NCI-H524 (cell line): ENCODE data around the gene NTN1.

Experiments
- DNase-seq, 2 experiments: peaks; one replicate each; lab custom pipeline; 2025; lab: John Stamatoyannopoulos, UW

NTN1 gene

GRCh38 chr17:9217151-9218056, 196.1 kb downstream of the NTN1 start:
- DNase-seq = no peak

GRCh38 chr17:9218064-9218635, 196.8 kb downstream of the NTN1 start:
- no peak for DNase-seq

DNA sequence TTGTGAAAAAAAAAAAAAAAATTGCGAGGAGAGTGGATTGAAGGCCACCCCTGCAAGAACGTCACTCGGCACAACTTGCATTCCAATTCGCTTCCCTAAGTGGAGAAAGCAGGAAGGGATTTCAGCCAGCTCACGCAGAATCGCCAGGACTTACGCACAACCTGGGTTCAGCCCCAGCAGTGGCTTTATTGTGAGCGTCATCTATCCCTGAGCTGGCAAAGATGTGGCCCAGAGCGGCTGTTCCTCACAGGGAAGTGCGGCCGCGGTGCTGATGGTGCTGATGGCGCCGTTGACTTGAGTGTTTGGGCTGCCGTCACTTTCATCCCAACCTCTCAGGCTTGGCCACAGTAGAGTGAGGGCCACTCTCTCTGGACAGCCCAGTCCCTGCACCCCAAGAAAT, 197.6 kb downstream of the NTN1 start:
- DNase-seq = no peak

DNA sequence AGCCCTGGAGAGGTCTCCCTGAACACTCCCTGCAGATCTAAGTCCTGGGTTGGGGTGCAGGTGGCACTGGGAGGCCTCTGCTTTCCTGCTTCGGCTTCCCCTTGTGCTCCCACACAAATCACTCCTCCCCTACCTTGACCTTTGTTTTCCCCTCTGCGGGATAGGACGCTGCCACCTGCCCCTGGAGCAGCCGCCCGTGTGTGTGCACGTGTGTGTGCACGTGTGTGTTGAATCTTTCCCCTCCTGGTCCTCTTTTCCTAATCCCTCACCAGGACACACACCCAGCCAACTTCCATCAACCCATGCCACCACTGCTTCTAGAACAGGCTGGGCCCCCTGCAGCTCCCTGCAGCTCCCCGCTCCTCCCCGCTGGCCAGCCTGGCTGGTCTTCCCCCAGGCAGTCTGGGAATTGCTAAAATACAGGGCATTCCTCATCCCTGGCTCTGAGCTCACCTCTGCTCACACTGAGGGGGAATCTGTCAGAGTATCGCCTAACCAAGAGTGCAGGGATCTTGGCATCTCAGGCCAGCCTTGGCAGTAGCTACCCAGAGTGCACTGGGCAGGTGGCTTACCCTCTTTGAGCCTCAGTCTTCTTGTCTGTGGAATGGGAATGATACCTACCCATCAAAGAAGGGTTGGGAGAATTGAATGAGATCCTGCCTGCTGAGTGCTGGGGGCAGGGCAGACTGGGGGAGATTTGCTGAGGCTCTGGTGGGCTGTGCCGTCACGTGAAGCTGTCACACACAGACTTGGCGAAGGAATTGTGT, 198.5 kb downstream of the NTN1 start:
- DNase-seq = no peak

- DNase-seq = no peak
Measured at GRCh38 chr17:9220398-9221146, 199.3 kb downstream of the NTN1 start.

DNA sequence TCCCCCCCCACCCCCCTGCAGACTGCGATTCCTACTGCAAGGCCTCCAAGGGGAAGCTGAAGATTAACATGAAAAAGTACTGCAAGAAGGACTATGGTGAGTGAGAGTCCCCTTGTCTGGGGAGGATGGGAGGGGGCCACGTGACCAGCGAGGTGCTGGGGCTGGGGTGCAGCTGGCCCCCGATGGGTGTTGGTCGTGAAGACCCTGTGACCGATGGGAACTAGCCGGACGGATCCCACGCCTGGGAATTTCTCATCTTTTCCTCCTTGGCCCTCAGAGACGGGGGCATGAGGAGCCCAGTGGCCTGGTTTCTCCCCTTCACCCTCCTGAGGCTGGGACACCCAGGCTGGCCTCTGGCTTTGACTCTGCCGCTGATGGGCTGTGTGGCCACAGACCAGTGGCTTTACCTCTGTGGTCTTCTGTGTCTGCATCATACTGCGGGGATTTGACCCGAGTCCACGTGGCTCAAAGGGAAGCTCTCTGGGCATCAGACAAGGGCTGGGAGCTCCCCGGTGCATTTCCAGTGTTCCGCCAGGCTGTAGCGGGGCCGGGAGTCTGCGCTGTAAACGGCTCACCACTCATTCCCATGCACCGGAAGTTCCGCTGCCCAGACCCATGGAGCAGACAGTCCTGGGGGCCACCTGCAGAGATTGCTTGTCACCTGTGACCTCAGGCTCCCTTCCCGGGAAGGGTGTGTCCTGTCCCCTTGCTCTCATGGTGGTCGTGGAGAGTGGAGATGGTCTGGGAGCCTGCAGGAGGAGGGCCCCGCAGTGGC, 200.0 kb downstream of the NTN1 start:
- DNase-seq = no peak

GRCh38 chr17:9221922-9222180, 200.5 kb downstream of the NTN1 start:
- DNase-seq = no peak

- no peak for DNase-seq
Measured at GRCh38 chr17:9223531-9223930, 202.2 kb downstream of the NTN1 start.

DNA sequence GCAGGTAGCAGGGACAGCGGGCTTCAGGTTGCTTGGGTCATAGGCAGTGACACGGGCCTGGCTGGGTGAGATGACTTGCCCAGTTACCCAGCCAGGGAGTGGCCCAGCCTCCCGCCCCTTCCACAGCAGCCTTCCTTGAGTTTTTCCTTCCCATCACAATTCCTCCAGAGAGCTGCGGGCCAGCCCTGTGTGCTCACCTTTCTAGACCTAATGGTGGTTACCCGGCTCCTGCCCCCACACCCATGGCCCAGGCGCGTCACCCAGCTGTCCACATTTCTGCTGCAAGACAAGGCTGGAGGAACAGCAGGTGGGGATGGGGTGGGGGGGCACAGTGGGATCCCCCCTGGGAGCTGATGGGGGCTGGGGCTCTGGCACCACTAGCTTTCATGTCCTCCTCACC, 203.2 kb downstream of the NTN1 start:
- no peak for DNase-seq

DNA sequence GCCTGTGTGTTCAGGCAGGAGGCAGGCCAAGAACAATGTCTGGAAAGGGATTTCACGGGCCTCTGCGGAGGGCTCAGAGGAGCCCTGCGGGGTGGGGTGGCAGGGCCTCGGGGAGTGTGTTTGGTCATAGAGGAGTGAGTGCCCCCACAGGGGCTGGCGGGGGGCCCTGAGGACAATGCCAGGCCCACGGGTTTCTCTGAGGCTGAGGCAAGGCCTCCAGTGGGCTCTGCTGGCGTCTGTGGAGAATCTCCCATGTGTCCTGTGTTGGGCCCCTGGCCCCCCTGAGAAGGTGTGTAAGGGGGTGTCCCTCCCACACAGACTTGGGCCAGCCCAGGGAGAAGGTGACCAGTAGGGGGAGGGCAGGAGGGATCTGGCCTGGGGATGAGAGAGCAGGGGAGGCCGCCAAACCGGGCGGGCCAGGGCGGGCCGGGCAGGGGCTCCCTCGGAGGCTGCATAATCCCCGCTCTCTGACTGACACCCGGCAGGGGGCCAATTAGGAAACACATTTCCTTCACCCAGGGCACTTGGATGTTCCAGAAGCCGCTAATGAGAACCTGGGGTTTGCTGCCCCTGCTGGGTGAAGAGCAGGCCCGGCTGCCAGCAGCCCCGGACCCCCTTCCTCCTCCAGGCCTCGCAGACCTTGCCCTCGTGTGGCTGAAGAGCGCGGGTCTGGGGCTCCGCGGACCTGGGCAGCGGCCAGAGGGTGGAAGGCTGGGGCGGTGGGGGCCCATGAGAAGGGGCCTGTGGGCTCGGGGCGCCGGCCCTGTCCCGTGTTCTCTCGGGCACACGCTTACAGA, 204.2 kb downstream of the NTN1 start:
- no peak for DNase-seq

- no peak for DNase-seq
Measured at GRCh38 chr17:9226130-9226793, 205.0 kb downstream of the NTN1 start.

- DNase-seq = no peak
Measured at GRCh38 chr17:9226794-9227135, 205.5 kb downstream of the NTN1 start.

DNA sequence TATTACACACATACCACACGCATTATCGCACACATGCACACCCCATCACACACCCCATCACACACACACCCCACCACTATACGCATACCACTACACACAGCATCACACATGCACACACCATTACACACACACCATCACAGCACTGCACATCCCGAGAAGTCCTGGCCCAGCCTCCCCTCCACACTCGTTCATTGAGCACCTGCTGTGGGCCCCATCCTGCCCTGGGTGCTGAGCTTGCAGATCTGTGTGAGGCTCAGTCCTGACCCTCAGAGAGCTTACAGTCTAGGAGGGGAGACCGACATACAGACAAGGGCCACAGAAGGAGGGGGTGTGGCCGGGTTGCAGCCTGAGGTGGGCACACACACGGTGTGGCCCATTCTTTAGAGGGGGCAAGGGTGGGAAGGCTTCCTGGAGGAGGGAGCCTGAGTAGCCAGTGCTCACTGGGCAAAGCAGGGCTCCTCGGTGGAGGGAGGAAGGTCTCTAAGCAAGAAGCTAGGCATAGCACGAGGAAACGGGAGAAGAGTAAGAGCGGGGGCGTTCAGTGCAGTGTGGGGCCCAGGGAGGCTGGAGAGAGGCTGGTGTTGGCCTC, 206.6 kb downstream of the NTN1 start:
- no peak for DNase-seq

DNA sequence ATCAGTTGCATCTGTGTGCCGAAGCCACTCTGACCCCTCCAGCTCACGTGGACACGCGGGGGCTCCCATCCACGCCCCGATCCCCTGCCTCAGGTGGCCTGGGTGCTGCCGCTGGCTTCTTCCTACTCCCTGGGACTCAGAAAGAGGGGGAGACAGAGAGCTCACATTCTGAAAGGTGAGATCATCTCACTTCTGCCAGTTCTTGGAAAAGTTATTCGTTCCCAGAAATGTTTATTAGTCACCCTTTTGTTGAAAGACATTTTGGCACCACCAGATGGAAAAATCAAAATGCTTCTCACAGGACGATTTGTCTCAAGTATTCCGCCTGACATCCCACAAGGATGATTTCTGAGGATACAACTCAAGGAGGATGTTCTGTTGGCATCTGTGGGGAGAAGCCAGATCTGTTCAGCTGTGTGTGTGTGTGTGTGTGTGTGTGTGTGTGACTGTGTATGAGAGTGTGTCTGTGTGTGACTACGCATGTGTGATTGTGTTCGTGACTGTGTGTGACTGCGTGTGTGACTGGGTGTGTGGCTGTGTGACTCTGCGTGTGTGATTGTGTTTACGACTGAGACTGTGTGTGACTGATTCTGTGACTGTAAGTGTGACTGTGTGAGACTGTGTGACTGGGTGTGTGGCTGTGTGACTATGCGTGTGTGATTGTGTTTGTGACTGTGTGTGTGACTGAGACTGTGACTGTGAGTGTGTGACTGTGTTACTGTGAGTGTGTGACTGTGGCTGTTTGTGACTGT, 207.3 kb downstream of the NTN1 start:
- DNase-seq = no peak

DNA sequence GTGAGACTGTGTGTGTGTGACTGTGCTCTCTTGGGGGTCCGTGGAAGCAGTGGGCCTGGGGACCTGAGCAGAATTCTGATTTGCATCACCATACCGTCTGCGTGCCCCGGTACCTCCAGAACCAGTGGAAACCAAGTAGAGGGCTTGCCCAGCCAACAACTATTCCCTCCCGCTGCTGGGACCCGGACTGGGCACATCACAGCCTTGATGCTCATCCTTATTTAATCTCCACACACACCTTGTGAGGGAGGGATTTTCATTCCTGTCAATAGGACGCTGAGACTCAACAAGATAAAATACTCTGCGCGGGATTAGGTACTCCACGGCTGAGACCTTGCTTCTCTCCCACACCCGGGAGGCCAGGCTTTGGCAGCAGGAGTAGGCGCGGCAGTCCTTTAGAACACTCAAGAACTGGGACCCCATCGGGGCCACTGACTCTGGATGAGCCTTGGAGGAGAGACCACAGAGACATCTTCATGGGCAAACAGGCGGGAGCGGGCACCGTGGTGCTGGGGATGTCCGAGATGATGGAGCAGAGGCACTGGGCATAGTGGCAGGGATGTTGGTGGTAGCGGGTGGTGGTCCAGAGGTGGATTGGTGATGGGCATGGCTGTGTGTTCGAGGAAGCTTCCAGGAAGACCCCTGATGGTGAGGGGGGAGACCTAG, 208.0 kb downstream of the NTN1 start:
- no peak for DNase-seq

- no peak for DNase-seq
Measured at GRCh38 chr17:9229826-9230201, 208.5 kb downstream of the NTN1 start.

GRCh38 chr17:9230346-9230745, 209.0 kb downstream of the NTN1 start:
- DNase-seq = no peak

- no peak for DNase-seq
Measured at GRCh38 chr17:9230861-9231260, 209.6 kb downstream of the NTN1 start.
